ENCODE measurements around the gene SMAD6. TPM values are rescaled to one million over a fixed set of nuclear protein-coding genes. Genes with fewer than 3 reads are reported as not detected.

The SMAD6 gene
- total and polyA plus RNA-seq, 5 donors from 2014 or later: 0.27 TPM; not detected in 4

DNA sequence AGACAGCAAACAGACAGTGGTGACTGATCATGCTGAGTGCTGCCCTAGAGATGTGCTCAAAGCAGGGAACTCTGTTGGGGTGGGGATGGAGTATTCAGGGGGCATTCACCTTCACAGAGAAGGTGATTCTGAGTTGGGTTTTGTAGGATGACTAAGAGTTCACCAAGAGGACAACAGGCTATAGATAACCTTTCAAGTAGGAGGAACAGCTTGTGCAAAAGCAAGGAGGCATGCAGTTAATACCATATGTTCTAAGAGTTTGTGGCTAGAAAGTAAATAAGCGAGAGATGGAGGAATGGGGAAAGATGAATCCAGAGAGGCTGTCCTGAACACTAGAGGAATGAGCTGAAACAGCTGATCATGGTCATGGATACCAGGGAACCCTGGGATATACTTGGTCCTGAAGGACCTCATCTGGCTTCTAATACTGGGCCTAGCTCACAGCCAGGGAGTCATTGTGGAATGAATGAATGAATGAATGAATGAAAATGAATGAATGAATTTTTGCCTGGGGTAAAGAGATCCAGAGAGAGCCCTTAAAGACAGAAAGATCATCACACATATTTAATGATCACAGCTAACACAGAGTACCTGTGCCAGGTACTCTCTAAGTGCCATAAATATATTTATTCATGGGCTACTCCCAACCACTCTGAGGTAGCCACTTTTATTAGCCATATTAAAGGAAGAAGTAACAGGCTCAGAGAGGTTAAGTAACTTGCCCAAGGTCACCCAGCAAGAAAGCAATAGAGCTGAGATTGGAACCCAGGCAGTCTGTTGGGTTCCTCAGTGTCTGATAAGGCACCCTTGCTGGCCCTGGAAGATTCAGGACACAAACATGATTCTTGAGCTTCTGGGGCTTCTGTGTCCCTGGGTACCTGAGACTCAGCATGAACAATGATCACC is 22.0 kb downstream of the SMAD6 start:
- DNase-seq: no peak
- Mint-ChIP-seq H3K27ac (peak overlapping the region in 1 of 3 donors; percentile 57), H3K4me1 (peaks cover 0 to 25% (median 11%) of the 10 kb centered on the region in 4 donors), H3K27me3 (peaks cover 10% of the 10 kb centered on the region), H3K4me3 (no peak overlapping the region), H3K9me3 (peaks cover 0 to 2% (median 0%) of the 10 kb centered on the region in 7 donors), H3K36me3 (no peaks in the 10 kb centered on the region)
- Histone ChIP-seq H3K4me1 (ENCODE audit: control insufficient read depth, insufficient read depth, low read length, poor library complexity, severe bottlenecking) (no peaks in the 10 kb centered on the region), H3K27ac (ENCODE audit: insufficient read depth, low read length, poor library complexity, severe bottlenecking) (no peak overlapping the region), H3K27me3 (ENCODE audit: control insufficient read depth, insufficient read depth, low read length) (no peaks in the 10 kb centered on the region), H3K4me3 (ENCODE audit: low read depth, low read length) (no peak overlapping the region), H3K36me3 (ENCODE audit: control insufficient read depth, insufficient read depth, low read length) (no peaks in the 10 kb centered on the region), H3K9me3 (ENCODE audit: control insufficient read depth in 2 of 2, low read length in 2 of 2) (no peaks in the 10 kb centered on the region)
- no peak for ATAC-seq (ENCODE audit: low read depth in 2 of 2)

DNA sequence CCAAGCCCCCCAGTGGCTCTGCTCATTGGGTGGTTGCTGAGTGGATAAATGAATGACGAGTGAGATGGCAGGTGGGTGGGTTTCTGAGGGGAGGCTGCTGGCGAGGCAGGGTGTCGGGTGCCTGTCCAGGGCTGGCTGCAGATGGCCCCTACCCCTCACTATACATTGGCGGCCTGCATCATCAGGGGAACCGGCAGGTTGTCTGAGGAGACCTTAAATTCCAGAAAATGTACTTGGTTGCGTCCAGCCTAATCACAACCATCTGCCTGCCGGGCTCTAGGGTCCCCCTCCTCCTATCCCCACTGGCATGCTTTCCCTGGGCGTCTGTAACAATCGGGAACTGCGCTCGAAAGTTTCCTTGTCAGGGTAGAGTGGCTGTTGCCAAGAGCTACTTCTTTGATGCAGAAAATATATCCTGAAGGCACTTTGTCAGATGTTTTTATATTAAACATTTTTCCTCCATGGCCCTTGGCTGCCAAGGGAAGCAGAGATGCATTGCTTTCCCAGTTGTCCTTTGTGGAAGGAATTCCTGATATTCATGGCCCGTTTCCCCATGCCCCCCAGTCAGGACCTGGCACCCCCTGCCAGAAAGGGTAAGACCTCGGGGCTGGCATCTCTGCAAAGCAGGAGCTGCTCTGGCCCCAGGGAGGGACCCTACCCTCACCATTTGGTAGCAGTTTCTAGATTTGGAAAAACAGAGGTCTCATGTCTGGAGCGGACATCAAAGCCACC is 22.9 kb downstream of the SMAD6 start:
- H3K4me1 Mint-ChIP-seq: peaks cover 0 to 20% (median 10%) of the 10 kb centered on the region in 4 donors
- H3K27ac Mint-ChIP-seq: peak overlapping the region in 1 of 3 donors; percentile 32
- H3K9me3 Mint-ChIP-seq: peaks cover 0 to 2% (median 0%) of the 10 kb centered on the region in 7 donors

DNA sequence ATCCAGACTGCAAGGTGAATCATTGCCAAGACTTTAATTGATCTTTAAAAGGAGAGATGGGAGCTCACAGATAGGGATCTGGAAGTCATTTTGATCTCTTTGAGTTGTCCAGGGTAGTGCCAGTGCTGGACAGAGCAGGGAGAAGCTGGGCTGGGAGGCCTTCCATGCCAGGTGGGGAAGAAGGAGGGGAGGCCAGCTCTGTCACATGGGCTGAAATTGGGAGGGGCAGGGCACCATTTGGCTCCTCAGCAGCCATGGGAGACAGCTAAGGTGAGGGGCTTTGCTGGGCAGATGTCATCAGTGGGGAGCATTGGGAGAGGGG is 23.4 kb downstream of the SMAD6 start:
- no peaks in the 10 kb centered on the region for H3K9me3 ChIP-seq (ENCODE audit: control insufficient read depth in 2 of 2, low read length in 2 of 2)
- H3K27ac Mint-ChIP-seq: peak overlapping the region in 1 of 3 donors; percentile 32
- no peaks in the 10 kb centered on the region for H3K36me3 Mint-ChIP-seq
- H3K4me1 Mint-ChIP-seq: peaks cover 0 to 15% (median 6%) of the 10 kb centered on the region in 4 donors
- no peak overlapping the region for H3K27ac ChIP-seq (ENCODE audit: insufficient read depth, low read length, poor library complexity, severe bottlenecking)
- no peaks in the 10 kb centered on the region for H3K27me3 ChIP-seq (ENCODE audit: control insufficient read depth, insufficient read depth, low read length)
- peaks cover 0 to 2% (median 0%) of the 10 kb centered on the region in 7 donors for H3K9me3 Mint-ChIP-seq
- no peak overlapping the region for H3K4me3 Mint-ChIP-seq
- H3K4me1 ChIP-seq (ENCODE audit: control insufficient read depth, insufficient read depth, low read length, poor library complexity, severe bottlenecking): no peaks in the 10 kb centered on the region
- H3K27me3 Mint-ChIP-seq: peaks cover 8% of the 10 kb centered on the region
- ATAC-seq (ENCODE audit: low read depth in 2 of 2) (no peak), DNase-seq (no peak)
- H3K36me3 ChIP-seq (ENCODE audit: control insufficient read depth, insufficient read depth, low read length): no peaks in the 10 kb centered on the region
- no peak overlapping the region for H3K4me3 ChIP-seq (ENCODE audit: low read depth, low read length)

More for the DNA sequence above, 22.9 kb downstream of the SMAD6 start:
- no peak overlapping the region for H3K4me3 Mint-ChIP-seq
- H3K4me1 ChIP-seq (ENCODE audit: control insufficient read depth, insufficient read depth, low read length, poor library complexity, severe bottlenecking): no peaks in the 10 kb centered on the region
- no peak for ATAC-seq (ENCODE audit: low read depth in 2 of 2)
- no peak overlapping the region for H3K27ac ChIP-seq (ENCODE audit: insufficient read depth, low read length, poor library complexity, severe bottlenecking)
- no peak overlapping the region for H3K4me3 ChIP-seq (ENCODE audit: low read depth, low read length)
- peaks cover 10% of the 10 kb centered on the region for H3K27me3 Mint-ChIP-seq
- no peak for DNase-seq
- no peaks in the 10 kb centered on the region for H3K9me3 ChIP-seq (ENCODE audit: control insufficient read depth in 2 of 2, low read length in 2 of 2)
- H3K27me3 ChIP-seq (ENCODE audit: control insufficient read depth, insufficient read depth, low read length): no peaks in the 10 kb centered on the region
- no peaks in the 10 kb centered on the region for H3K36me3 ChIP-seq (ENCODE audit: control insufficient read depth, insufficient read depth, low read length)
- no peaks in the 10 kb centered on the region for H3K36me3 Mint-ChIP-seq

DNA sequence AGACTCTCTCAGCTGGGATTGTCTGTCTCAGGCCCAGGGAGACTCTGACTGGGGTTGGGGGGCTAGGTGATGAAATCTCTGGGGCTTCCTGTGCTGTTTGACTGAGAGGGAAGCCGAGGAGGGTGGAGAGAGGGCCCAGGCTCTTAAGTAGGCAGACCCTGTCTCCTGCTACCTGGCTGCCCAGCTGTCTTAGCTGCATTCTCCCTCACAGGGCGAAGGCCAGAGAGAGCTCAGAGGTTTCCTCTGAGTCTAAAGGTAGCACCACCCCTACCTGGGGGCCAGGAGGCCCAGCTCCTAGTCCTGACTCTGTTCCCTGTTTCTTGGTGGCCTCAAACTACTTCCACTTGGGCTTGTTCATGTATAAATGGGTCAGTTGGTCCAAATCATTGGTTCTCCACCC is 24.4 kb downstream of the SMAD6 start:
- peak overlapping the region in 1 of 3 donors; percentile 60 for H3K27ac Mint-ChIP-seq
- peaks cover 5% of the 10 kb centered on the region for H3K27me3 Mint-ChIP-seq
- ATAC-seq (ENCODE audit: low read depth in 2 of 2) (no peak), DNase-seq (no peak)
- no peaks in the 10 kb centered on the region for H3K36me3 ChIP-seq (ENCODE audit: control insufficient read depth, insufficient read depth, low read length)
- no peak overlapping the region for H3K4me3 ChIP-seq (ENCODE audit: low read depth, low read length)
- H3K9me3 ChIP-seq (ENCODE audit: control insufficient read depth in 2 of 2, low read length in 2 of 2): no peaks in the 10 kb centered on the region
- no peak overlapping the region for H3K27ac ChIP-seq (ENCODE audit: insufficient read depth, low read length, poor library complexity, severe bottlenecking)
- H3K27me3 ChIP-seq (ENCODE audit: control insufficient read depth, insufficient read depth, low read length): no peaks in the 10 kb centered on the region
- H3K9me3 Mint-ChIP-seq: peaks cover 0 to 2% (median 0%) of the 10 kb centered on the region in 7 donors
- no peak overlapping the region for H3K4me3 Mint-ChIP-seq
- H3K36me3 Mint-ChIP-seq: no peaks in the 10 kb centered on the region
- H3K4me1 Mint-ChIP-seq: peaks cover 0 to 5% (median 1%) of the 10 kb centered on the region in 4 donors
- H3K4me1 ChIP-seq (ENCODE audit: control insufficient read depth, insufficient read depth, low read length, poor library complexity, severe bottlenecking): no peaks in the 10 kb centered on the region

DNA sequence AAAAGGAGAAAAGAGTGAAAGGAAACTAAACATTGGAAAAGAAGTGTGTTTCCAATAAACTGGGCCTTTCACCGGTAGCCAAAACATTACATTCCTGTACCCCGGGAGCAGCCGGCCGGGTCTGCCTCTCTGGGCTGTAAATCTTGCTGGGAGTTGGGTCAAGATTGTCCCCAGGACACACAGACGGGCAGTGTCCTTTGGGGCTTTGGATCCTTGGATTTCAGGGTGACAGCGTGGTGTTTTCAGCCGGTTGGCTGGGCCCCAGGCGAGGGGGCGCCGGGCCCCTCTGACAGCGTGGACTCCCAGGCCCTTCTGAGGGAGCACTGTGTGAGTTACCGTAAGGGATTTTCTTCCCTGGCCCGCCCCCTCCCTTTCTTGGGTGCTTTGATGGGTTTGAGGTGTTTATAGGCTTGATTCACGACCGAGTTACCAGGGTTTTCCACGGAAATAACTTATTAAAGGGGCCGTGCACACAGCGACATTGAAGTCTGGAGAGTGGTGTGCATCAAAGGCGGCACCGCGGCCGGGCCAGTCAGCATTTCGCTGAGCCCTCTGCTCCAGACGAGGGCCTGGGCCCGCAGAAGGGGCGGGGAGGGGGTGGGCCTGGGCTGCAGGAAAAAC is 27.4 kb downstream of the SMAD6 start:
- H3K4me3 ChIP-seq (ENCODE audit: low read depth, low read length): no peak overlapping the region
- no peaks in the 10 kb centered on the region for H3K9me3 ChIP-seq (ENCODE audit: control insufficient read depth in 2 of 2, low read length in 2 of 2)
- DNase-seq (no peak), ATAC-seq (ENCODE audit: low read depth in 2 of 2) (no peak)
- Mint-ChIP-seq H3K27me3 (peaks cover 10% of the 10 kb centered on the region), H3K4me3 (no peak overlapping the region), H3K27ac (no peak overlapping the region), H3K4me1 (no peaks in the 10 kb centered on the region), H3K9me3 (peaks cover 0 to 2% (median 0%) of the 10 kb centered on the region in 7 donors), H3K36me3 (no peaks in the 10 kb centered on the region)
- no peaks in the 10 kb centered on the region for H3K36me3 ChIP-seq (ENCODE audit: control insufficient read depth, insufficient read depth, low read length)
- H3K4me1 ChIP-seq (ENCODE audit: control insufficient read depth, insufficient read depth, low read length, poor library complexity, severe bottlenecking): no peaks in the 10 kb centered on the region
- no peaks in the 10 kb centered on the region for H3K27me3 ChIP-seq (ENCODE audit: control insufficient read depth, insufficient read depth, low read length)
- no peak overlapping the region for H3K27ac ChIP-seq (ENCODE audit: insufficient read depth, low read length, poor library complexity, severe bottlenecking)

DNA sequence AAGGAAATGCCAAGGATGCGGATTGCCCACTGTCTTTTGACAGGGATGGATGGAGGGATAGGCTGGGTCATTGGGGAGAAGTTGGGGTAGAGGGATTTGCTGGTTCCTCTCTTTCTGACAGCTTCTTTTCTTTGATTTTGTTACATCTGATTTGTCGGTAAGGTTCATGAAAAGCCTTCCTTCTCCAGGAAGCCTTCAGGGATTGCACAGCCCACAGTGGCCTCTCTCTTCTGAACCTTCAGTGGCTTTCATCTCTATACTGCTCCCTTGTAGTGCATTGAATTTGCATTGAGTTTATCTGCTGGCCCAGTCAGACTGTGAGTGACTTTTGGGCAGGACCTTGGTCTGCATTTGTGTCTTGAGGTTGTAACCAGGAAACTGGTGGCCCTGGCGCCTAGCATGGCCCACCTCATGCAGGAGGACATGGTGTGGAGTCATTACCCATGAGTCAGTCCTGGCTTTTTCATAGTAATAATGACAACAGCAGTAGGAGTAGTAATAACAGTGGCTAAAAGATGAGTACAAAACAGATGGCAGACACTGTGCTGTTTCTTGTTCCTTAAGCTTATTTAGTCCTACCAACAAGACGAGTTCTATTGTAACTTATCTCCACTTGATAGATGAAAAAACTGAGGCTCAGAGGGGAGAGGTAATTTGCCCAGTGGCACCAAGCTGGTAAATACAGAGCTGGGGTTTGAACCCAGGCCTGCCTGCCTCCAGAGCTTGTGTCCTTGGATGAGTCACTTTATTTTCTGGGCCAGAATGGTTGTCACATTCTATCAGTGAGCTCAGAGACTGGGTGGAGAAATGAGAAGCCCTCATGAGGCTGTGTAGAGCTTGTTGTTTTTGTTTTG is 28.4 kb downstream of the SMAD6 start:
- H3K27ac Mint-ChIP-seq: peak overlapping the region in 1 of 3 donors; percentile 40
- no peak overlapping the region for H3K4me3 Mint-ChIP-seq
- no peak for ATAC-seq (ENCODE audit: low read depth in 2 of 2)

DNA sequence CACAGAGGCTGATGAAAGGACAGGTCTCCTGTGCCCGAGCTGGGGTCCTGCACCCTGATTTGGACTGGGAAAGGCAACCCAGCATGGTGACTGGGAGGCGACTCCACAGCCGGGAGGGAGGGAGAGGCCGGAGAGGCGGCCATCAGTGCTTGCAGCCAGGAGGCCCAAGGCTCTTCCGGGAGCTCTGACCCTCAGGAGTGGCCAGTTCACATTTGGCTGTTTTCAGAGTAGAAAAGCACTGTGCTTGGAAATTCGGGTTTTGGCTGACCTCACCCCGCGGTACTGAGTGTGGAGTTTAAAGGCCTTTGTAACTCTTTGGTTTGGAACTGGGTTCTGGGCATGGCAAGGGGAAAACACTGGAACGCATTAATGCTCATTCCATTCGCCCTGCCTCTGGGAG is 31.9 kb downstream of the SMAD6 start:
- Histone ChIP-seq H3K9me3 (ENCODE audit: control insufficient read depth in 2 of 2, low read length in 2 of 2) (no peaks in the 10 kb centered on the region), H3K27me3 (ENCODE audit: control insufficient read depth, insufficient read depth, low read length) (no peaks in the 10 kb centered on the region), H3K4me1 (ENCODE audit: control insufficient read depth, insufficient read depth, low read length, poor library complexity, severe bottlenecking) (no peaks in the 10 kb centered on the region), H3K27ac (ENCODE audit: insufficient read depth, low read length, poor library complexity, severe bottlenecking) (no peak overlapping the region), H3K36me3 (ENCODE audit: control insufficient read depth, insufficient read depth, low read length) (no peaks in the 10 kb centered on the region), H3K4me3 (ENCODE audit: low read depth, low read length) (no peak overlapping the region)
- no peak overlapping the region for H3K27ac Mint-ChIP-seq
- no peak for ATAC-seq (ENCODE audit: low read depth in 2 of 2)
- H3K4me3 Mint-ChIP-seq: no peak overlapping the region
- no peaks in the 10 kb centered on the region for H3K4me1 Mint-ChIP-seq
- H3K9me3 Mint-ChIP-seq: no peaks in the 10 kb centered on the region
- no peak for DNase-seq
- no peaks in the 10 kb centered on the region for H3K36me3 Mint-ChIP-seq
- H3K27me3 Mint-ChIP-seq: peaks cover 5% of the 10 kb centered on the region

More for the DNA sequence above, 28.4 kb downstream of the SMAD6 start:
- Histone ChIP-seq H3K9me3 (ENCODE audit: control insufficient read depth in 2 of 2, low read length in 2 of 2) (no peaks in the 10 kb centered on the region), H3K36me3 (ENCODE audit: control insufficient read depth, insufficient read depth, low read length) (no peaks in the 10 kb centered on the region), H3K27ac (ENCODE audit: insufficient read depth, low read length, poor library complexity, severe bottlenecking) (no peak overlapping the region), H3K27me3 (ENCODE audit: control insufficient read depth, insufficient read depth, low read length) (no peaks in the 10 kb centered on the region), H3K4me3 (ENCODE audit: low read depth, low read length) (no peak overlapping the region), H3K4me1 (ENCODE audit: control insufficient read depth, insufficient read depth, low read length, poor library complexity, severe bottlenecking) (no peaks in the 10 kb centered on the region)
- Mint-ChIP-seq H3K9me3 (peaks cover 0 to 2% (median 0%) of the 10 kb centered on the region in 7 donors), H3K27me3 (peaks cover 10% of the 10 kb centered on the region), H3K36me3 (no peaks in the 10 kb centered on the region), H3K4me1 (no peaks in the 10 kb centered on the region)
- peak in 1 of 3 donors; percentile 24 for DNase-seq

All from CD4-positive, CD25-positive, alpha-beta regulatory T cell (primary cell).